ENCODE results near the gene SLIT3. TPM values are rescaled to one million over a fixed set of nuclear protein-coding genes. Genes with fewer than 3 reads are reported as not detected.
A peak's percentile ranks its signal among the peaks of the same experiment; 100 is the strongest.

Gene SLIT3
- total RNA-seq, 1 experiment from 2014 or later = 0.92 TPM

- DNase-seq = no peak
- H3K9me3 Mint-ChIP-seq = peaks cover 0 to 5% of the 10 kb centered on the region in 2 experiments; a peak in 2 of 5 replicates
- Histone ChIP-seq H2BK20ac (ENCODE audit: low read depth, low read length, poor library complexity, severe bottlenecking) (no peak overlapping the region), H3K27me3 (ENCODE audit: insufficient read depth, low read length) (no peaks in the 10 kb centered on the region), H3K4me2 (ENCODE audit: insufficient read depth, insufficient read length, low read length) (no peak overlapping the region), H3K23ac (ENCODE audit: insufficient read length, low read depth, low read length) (no peak overlapping the region), H3K27ac (ENCODE audit: insufficient read length, low read depth, low read length) (no peak overlapping the region), H3K79me1 (ENCODE audit: insufficient read depth, low read depth, low read length, poor library complexity, severe bottlenecking) (no peaks in the 10 kb centered on the region), H3K79me2 (ENCODE audit: insufficient read depth, low read length) (no peaks in the 10 kb centered on the region), H3T11ph (ENCODE audit: low read length) (no peak overlapping the region), H4K8ac (replicated peaks; ENCODE audit: insufficient read length, low read depth, low read length) (no peak overlapping the region), H3K56ac (ENCODE audit: insufficient read length, low read depth, low read length) (no peak overlapping the region), H3K9ac (ENCODE audit: extremely low read depth, insufficient read length, low read length) (no peak overlapping the region), H2BK12ac (ENCODE audit: insufficient read length, low read depth, low read length) (no peak overlapping the region), H2BK120ac (ENCODE audit: low read depth, low read length, poor library complexity, severe bottlenecking) (no peak overlapping the region), H2BK5ac (ENCODE audit: insufficient read length, low read length) (no peak overlapping the region), H3K4me1 (ENCODE audit: insufficient read depth, low read length) (peaks cover 3% of the 10 kb centered on the region; the same call in 1 of the 2 replicates), H4K5ac (ENCODE audit: insufficient read length, low read depth, low read length) (no peak overlapping the region), H3K9me3 (ENCODE audit: control insufficient read depth, low read depth, low read length) (no peaks in the 10 kb centered on the region), H3K23me2 (ENCODE audit: insufficient read length, low read depth, low read length, poor library complexity, severe bottlenecking) (no peaks in the 10 kb centered on the region), H3K4ac (ENCODE audit: low read depth, low read length) (no peak overlapping the region), H2AFZ (ENCODE audit: low read length) (no peak overlapping the region), H4K20me1 (ENCODE audit: control insufficient read depth, insufficient read depth, insufficient read length) (no peaks in the 10 kb centered on the region), H2AK5ac (ENCODE audit: insufficient read length, low read length) (no peak overlapping the region), H2BK15ac (ENCODE audit: low read depth, low read length) (no peak overlapping the region), H3K14ac (ENCODE audit: insufficient read depth, low read length) (no peak overlapping the region), H3K18ac (ENCODE audit: insufficient read length, low read depth, low read length) (no peak overlapping the region), H4K91ac (ENCODE audit: insufficient read length, low read depth, low read length) (no peak overlapping the region)
- peaks cover 38 to 43% of the 10 kb centered on the region in 2 experiments for H3K4me1 Mint-ChIP-seq
- H3K27me3 Mint-ChIP-seq (ENCODE audit: low read depth) = peaks cover 16% of the 10 kb centered on the region
- WGBS (ENCODE audit: extremely low coverage, insufficient read length, low lambda C conversion rate) = no CpG with 5 or more reads among the region's 2 CpGs
- TF ChIP-seq CTCF (conservative IDR thresholded peaks at IDR 0.05) = no peak
- H3K27ac Mint-ChIP-seq = peak overlapping the region in 1 of 3 experiments; percentile 62; a peak in 1 of 7 replicates
- peaks cover 0 to 5% (median 0%) of the 10 kb centered on the region in 3 experiments; a peak in 1 of 7 replicates for H3K36me3 Mint-ChIP-seq (ENCODE audit: insufficient read depth in 1 of 3, low read depth in 3 of 3)
- H3K4me3 Mint-ChIP-seq = no peak overlapping the region
These were observed 199.0 kb downstream of the SLIT3 start for GRCh38 chr5:169101966-169102365.
